GM18867 (cell line): ENCODE data around the gene ERBIN.
"Not testable (repeated sequence)": the region's sequence is repeated elsewhere in the genome, so short reads cannot be mapped to it uniquely, and the experiment has no call there.

Experiments used
- ATAC-seq: cut with Tn5 transposase; IDR thresholded peaks from one replicate; pipeline ENCODE4 v1.9.1; 2021; ENCODE audit warnings: mild to moderate bottlenecking, moderate library complexity; ENCODE audit not compliant: unreplicated experiment

ERBIN gene, protein sequence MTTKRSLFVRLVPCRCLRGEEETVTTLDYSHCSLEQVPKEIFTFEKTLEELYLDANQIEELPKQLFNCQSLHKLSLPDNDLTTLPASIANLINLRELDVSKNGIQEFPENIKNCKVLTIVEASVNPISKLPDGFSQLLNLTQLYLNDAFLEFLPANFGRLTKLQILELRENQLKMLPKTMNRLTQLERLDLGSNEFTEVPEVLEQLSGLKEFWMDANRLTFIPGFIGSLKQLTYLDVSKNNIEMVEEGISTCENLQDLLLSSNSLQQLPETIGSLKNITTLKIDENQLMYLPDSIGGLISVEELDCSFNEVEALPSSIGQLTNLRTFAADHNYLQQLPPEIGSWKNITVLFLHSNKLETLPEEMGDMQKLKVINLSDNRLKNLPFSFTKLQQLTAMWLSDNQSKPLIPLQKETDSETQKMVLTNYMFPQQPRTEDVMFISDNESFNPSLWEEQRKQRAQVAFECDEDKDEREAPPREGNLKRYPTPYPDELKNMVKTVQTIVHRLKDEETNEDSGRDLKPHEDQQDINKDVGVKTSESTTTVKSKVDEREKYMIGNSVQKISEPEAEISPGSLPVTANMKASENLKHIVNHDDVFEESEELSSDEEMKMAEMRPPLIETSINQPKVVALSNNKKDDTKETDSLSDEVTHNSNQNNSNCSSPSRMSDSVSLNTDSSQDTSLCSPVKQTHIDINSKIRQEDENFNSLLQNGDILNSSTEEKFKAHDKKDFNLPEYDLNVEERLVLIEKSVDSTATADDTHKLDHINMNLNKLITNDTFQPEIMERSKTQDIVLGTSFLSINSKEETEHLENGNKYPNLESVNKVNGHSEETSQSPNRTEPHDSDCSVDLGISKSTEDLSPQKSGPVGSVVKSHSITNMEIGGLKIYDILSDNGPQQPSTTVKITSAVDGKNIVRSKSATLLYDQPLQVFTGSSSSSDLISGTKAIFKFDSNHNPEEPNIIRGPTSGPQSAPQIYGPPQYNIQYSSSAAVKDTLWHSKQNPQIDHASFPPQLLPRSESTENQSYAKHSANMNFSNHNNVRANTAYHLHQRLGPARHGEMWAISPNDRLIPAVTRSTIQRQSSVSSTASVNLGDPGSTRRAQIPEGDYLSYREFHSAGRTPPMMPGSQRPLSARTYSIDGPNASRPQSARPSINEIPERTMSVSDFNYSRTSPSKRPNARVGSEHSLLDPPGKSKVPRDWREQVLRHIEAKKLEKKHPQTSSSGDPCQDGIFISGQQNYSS (N-terminal part only)

DNA sequence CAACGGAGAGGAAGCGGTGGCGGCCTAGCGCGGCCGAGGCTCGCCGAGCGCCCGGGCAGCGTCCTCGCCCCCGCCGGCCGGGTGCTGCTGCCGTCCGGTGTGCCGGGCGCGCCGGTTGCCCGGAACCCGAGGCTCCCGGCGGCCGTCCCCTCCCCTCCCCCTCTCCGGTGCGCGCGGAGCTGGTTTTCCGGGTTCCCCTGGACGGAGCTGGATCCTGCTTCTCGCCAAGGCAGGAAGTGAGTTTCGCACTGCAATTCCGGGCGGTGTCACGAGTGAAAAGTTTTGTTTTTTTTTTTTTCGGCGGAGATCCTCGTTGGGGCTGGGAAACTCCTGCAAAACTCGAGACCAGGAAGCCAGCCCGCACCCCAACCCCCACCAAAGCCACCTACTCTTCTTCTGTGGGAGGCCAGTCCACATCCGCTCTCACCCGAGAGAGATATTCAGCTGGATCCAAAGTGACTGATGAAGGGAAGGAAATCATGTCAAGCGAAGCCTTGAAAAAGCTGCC is at the start of gene ERBIN:
Gene ERBIN (plus strand): TSS at position 300 of the 508 bp plus-strand sequence. CDS start 66,144 bp downstream, outside the sequence.
- peak; percentile 27 for ATAC-seq

DNA sequence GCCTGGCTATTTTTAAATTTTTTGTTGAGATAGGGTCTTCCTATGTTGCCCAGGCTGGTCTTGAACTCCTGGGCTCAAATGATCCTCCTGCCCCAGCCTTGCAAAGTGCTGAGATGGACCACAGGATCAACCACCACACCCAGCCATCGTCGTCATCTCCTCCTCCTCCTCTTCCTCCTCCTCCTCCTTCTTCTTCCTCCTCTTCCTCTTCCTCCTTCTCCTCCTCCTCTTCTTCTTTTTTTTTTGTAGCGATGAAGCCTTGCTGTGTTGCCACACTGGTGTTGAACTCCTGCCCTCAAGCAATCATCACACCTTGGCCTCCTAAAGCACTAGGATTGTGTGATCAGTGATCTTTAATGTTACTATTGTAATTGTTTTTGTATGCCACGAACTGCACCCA is 49.4 kb upstream of the ERBIN start:
- no peak for ATAC-seq

DNA sequence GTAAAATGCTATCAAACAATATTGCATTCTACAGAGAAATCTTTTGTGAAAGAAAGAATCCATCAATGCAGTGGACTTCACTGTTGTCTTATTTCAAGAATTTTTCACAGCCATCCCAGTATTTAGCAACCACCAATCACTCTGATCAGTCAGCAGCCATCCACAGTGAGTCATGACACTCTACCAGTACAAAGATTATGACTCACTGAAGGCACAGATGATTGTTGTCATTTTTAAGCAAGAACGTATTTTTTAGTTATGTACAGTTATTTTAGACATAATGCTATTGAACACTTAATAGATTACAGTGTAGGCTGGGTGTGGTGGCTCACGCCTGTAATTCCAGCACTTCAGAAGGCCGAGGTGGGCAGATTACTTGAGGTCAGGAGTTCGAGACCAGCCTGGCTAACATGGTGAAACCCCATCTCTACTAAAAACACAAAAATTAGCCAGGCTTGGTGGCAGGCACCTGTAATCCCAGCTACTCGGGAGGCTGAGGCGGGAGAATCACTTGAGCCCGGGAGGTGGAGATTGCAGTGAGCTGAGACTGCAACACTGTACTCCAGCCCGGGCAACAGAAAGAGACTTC is 46.6 kb upstream of the ERBIN start:
- ATAC-seq: not testable (repeated sequence)

DNA sequence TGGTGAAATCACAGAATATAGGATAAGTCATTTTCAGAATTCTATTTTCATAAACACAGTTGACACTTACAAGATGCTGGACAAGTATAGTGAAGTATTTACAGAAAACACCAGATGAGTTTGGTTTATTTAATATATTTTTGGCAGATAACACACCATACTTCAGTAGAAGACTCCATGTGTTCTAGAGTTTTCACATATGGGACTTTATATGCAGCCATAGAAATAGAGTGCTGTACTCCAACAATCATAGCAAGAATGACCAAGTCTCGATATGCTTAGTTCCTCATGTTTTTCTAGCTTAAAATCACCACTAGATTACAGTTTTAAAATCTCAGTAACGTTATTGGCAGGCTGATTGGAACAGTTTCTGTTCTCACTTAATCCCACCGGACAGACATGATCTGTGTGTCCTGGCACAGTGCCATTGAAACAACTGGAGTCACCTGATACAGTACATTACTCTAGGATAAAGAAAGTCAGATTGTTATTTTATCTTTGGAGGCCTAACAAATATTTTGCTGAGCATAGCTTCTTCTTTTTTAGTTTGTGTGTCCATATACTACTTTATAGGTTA is 45.8 kb upstream of the ERBIN start:
- ATAC-seq: no peak

DNA sequence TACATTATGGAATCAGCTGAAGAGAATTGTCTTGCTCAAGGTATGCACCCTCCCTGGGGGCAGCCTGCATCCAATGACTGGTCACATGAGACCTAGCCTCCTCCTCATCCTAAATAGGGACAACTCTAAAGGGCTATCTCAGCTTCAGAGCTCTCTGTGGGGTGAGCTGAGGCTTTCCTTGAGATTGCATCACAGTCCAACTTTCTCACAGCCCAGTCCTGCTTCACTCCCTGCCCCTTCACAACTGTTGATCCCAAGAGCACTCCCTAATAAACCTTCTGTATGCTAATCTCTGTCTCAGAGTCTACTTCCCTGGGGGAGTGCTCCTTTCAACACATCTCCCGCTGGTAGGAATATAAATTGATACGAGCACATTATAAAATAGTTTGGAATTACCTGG is 44.1 kb upstream of the ERBIN start:
- no peak for ATAC-seq

DNA sequence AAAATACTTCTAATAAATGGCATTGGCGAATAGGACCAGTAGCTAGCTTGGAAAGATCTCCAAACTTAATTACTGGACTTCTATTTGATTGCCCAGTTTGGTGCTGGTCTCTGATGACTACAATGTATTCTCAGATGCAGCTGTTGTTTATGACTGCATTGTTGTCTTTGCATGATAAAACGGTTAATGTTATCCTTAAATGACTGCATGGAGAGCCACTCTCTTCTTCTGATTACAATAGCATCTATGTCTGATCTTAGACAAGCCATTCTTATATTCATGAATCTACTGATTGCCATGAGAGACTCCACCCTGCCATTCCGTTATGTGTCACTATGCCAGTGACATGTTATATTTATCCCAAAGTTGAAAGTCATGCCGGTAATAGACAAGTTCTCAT is 42.9 kb upstream of the ERBIN start:
- no peak for ATAC-seq

DNA sequence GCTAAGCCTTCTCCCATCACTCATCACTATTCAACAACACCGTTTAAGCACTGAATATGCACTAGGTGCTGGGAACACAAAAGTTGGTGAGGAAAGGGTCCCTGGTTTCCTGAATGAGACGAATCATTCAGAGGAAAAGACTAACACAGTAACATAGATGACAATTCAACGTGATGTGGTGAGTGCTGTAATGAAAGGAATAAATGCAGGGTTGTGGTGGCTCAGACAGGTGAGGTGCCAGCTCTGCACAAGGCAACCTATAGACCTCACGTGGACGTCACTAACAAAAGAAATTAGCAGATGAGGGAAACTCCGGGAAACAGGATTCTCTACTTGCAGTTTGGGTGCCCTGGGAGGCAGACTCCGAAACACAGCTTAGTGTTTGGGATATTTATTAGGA is 40.0 kb upstream of the ERBIN start:
- ATAC-seq: no peak

DNA sequence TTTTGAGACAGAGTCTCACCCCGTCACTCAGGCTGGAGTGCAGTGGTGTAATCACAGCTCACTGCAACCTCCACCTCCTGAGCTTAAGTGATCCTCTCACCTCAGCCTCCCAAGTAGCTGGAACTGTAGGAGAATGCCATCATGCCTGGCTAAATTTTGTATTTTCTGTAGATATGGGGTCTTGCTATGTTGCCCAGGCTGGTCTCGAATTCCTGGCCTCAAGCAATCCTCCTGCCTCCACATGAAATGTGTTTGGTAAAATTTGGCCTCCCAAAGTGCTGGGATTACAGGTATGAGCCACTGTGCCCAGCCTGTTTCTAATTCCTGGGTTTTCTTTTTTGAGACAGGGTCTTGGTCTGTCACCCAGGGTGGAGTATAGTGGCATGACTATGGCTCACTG is 34.4 kb upstream of the ERBIN start:
- ATAC-seq: not testable (repeated sequence)

DNA sequence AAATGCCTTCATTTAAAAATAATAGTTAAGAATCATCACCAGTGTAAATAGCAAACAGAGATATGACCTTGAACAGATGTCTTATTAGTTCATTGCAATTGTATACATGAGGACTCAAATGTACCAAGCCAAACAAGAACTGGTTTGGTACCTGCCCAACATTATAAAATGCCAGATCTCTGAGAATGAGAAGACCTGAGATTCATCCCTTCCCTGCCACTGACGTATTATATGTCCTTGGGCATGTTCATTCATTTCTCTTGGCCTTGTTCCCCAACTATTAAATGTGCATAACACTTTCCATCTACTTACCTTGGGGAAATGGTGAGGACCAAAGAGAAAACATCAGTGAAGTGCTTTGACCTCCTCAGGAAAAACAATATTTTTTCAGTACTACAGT is 33.6 kb upstream of the ERBIN start:
- ATAC-seq: no peak

DNA sequence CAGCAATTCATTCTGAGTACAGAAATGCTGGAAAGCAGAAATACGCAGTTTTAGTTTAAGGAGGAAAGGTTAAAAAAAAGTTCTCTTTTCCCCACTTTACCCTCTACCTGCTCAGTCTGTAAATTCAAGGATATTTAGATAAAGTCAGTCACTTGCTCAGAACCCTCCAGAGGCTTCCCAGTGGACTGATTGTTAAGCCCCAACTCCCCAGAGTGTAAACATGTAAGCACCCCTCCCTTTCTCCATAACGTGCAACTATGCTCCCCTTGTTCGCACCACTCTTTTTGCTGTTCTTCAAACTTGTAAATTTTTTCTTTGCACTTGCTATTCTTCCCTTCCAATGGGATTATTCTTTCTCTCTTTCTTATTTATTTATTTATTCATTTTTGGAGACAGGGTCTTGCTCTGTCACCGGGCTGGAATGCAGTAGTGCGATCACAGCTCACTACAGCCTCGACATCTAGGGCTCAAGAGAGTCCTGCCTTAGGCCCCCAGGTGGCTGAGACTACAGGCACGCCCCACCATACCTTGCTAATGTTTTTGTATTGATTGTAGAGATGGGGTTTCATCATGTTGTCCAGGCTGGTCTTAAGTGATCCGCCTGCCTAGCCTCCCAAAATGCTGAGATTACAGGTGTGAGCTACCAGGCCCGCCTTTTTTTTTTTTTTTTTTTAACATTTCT is 32.5 kb upstream of the ERBIN start:
- ATAC-seq: no peak

DNA sequence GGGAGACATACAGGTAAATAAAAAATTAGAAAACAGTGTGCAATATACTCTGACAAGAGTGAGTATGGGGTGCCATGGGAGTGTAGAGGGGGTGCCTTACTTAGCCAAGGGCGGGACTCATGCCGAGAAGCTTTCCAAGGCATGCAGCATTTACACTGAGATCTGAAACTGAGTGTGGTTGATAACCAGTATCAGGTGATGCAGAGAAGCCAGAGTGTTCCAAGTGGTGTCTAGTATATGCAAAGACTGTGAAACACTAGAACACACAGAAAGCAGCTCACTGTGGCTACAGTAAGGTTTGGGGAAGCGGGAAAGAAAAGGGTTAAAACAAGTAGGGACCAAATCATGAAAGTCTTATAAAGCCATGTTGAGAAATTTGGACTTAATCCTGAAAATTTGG is 30.5 kb upstream of the ERBIN start:
- peak; percentile 58 for ATAC-seq

DNA sequence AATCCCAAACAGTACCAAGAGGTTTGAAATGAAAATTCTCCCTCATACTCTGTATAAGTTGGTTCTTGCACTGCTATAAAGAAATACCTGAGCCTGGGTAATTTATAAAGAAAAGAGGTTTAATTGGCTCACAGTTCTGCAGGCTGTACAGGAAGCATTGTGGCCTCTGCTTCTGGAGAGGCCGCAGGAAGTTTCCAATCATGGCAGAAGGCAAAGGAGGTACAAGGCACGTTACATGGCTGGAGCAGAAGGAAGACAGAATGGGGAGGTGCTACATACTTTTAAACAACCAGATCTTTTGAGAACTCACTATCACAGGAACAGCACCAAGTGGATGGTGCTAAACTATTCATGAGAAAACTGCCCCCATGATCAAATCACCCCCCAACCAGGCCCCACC is 25.6 kb upstream of the ERBIN start:
- no peak for ATAC-seq

DNA sequence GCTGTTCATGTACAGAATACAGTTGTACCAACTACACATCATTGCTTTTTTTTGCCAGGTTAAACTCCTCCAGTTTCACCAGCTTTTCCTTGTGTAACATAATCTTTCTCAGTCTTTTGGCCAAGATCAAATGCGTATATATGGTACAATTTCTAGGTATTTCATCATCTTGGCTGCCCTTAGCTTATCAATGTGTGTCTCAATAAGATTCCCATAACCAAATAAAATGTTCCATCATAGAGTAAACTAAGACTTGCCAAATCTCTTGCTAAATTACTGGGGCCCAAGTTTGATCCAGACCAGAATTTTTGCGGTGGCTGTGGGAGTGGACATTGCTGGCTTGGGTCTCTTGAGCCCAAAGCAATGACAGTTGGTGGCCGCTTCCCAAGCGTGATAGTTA is 24.3 kb upstream of the ERBIN start:
- ATAC-seq: no peak

DNA sequence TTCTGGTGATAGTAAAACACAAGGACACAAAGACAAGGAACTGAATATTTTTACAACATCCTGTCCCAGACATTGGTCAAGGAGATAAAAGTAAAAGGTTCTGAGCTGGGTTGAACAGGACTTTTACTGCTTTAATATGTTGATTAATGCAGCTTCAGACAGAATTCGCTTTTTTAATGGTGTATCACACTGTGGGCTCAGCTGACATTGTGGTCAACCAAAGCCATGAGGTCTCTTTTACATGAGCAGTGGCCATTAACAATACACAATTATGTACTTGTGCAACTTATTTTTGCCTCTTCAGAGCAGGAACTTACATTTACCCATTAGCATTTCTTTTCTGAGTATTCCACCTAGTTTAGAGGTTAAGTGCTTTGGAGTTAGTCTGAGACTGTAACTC is 22.8 kb upstream of the ERBIN start:
- no peak for ATAC-seq

DNA sequence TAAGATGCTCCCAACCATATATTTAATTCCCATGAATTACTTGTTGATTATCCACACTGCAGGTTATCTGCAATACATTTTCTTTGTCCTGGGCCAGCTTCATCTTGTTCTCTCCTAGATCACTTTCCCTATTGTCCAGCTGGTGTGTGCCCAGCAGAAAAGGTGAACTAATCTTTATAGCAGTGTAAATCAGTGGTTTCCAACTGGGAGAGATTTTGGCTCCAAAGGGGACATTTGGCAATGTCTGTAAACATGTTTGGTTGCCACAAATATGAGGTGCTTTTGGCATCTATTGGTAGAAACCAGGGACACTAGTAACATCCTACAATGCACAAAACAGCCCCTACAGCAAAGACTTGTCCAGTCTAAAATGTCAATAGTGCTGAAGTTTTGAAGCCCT is 20.1 kb upstream of the ERBIN start:
- no peak for ATAC-seq

DNA sequence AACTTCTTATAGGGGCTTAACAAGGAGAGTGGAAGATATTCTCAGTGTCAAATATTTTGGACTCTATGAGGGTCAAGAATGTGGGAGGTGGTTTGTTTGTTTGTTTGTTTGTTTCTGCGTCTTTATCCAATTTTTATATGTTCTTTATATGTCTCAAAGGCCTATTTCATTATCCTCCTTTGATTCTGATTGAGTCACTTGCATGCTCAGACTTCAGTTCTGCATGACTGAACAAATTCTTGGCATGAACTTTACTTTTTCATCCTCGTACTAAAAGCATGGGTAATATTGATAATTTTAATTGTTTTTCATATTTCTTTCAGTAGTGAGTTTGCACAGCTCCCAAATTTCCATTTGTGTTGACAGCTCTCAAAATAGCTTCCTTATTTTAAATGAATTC is 19.2 kb upstream of the ERBIN start:
- ATAC-seq: no peak

DNA sequence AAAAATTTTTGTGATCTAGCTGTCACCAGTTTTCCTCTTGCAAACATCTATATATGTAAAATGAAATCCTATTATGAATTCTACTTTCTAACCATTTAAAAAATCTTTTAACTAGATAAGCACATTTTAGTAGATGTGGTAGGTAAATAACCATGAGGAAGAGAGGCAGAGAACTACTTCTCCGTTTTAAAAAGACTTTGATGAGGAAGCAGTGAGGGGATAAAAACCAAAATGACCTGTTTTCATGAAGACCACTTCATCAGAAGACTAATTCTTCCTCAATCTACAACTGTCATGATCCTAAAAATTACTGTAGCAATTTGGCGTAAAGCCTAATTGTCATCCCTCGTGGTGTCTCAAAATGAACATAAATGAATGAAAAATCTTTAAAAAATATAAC is 15.7 kb upstream of the ERBIN start:
- ATAC-seq: no peak

DNA sequence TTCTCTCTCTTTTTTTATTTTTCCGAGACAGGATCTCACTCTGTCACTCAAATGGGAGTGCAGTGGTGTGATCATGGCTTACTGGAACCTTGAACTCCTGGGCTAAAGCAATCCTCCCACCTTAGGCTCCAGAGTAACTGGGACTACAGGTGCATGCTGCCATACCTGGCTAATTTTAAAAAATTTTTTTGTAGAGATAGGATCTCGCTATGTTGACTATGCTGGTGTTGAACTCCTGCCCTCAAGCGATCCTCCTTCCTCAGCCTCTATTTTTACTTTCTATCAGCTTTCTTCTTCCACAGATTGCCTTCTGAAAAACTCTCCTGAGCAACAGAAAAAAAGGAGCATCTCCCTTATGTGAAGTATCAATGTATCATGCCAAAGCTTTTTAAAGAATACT is 14.1 kb upstream of the ERBIN start:
- no peak for ATAC-seq

DNA sequence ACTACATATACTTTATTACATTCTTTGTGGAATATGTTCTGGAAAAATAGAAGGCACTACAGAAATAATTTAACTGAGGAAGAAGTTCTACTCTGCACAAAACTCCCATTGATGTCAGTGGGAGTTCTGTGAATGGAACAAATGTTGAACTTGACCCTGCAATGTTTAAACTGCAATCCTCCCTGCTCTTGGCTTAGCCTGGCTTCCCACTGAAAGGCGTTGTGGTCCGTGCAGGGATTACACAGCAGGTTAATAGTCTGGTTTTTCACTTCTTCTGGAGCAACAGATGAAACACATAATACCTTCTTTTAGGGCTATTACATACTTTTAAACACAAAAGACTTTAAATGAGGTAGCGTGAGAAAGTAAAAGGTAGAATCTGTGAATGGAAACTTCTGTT is 12.9 kb upstream of the ERBIN start:
- ATAC-seq: no peak

DNA sequence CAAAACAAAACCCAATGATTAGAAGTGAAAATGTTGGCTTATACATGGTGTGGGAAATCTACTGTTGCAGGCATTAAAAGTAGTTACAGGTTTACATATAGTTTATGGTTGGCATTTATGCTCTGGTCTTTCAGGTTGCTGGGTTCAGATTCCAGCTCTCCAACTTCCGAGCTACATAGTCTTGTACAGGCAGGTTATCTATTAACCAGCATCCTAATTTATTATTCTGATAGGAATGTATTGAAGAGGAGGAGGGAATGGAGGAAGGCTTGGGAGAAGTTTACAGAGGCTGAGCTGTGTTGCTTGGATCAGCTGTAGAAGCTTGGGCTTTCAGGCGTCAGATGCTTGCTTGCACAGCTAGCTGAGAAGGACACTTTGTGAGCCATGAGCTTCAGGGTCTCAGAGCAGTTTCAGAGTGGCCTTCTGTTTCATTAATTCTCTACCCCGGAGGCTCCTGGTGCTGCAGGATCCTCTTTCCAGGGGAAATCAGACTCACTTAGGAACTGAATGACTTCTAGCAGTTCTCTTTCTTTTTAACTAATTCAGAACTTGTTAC is 11.7 kb upstream of the ERBIN start:
- no peak for ATAC-seq
